RWPE2 (cell line): ENCODE results near the gene CNTNAP2.

ENCODE experiments used
- ATAC-seq: fragments of 200-7000 bp; cut with Tn5 transposase; 3 replicates; pipeline ENCODE4 v1.9.1; 2021; ENCODE audit warnings: low read depth
- DNase-seq: peaks from one replicate; pipeline ENCODE4 v3.0.0-alpha.2; 2020; ENCODE audit warnings: low spot score
- H3K27ac ChIP-seq: fragments of 450-650 bp; 2 replicates; pipeline ENCODE4 v1.5.1; 2017; ENCODE audit warnings: mild to moderate bottlenecking; ENCODE audit not compliant: poor library complexity, severe bottlenecking
- H3K27me3 ChIP-seq: fragments of 250-450 bp; sonication (Bioruptor Pico); 2 replicates; pipeline ENCODE4 v1.5.1; 2021; ENCODE audit warnings: mild to moderate bottlenecking, moderate library complexity; ENCODE audit not compliant: insufficient read depth, poor library complexity, severe bottlenecking
- H3K36me3 ChIP-seq: fragments of 250-450 bp; sonication (Bioruptor Pico); 2 replicates; pipeline ENCODE4 v1.5.1; 2020; ENCODE audit warnings: low read depth, mild to moderate bottlenecking, moderate library complexity
- H3K4me1 ChIP-seq: fragments of 250-450 bp; sonication (Bioruptor Pico); 2 replicates; pipeline ENCODE4 v1.5.1; 2021; ENCODE audit warnings: mild to moderate bottlenecking, moderate library complexity; ENCODE audit not compliant: insufficient read depth, poor library complexity, severe bottlenecking
- H3K4me3 ChIP-seq: fragments of 250-450 bp; sonication (Bioruptor Pico); 2 replicates; pipeline ENCODE4 v1.5.1; 2021; ENCODE audit warnings: mild to moderate bottlenecking, moderate library complexity; ENCODE audit not compliant: severe bottlenecking
- H3K9me3 ChIP-seq: fragments of 250-450 bp; sonication (Bioruptor Pico); 2 replicates; pipeline ENCODE4 v1.5.1; 2021; ENCODE audit warnings: mild to moderate bottlenecking, moderate library complexity; ENCODE audit not compliant: severe bottlenecking
- CTCF ChIP-seq: fragments of 450-650 bp; IDR thresholded peaks from one replicate; pipeline ENCODE4 v1.5.1; 2017; ENCODE audit warnings: mild to moderate bottlenecking, moderate library complexity; ENCODE audit not compliant: poor library complexity, severe bottlenecking

The CNTNAP2 gene

GRCh38 chr7:147805996-147806576 is 1689.5 kb downstream of the CNTNAP2 start:
- ATAC-seq: no peak
- H3K27ac ChIP-seq: no peak overlapping the region
- H3K36me3 ChIP-seq: no peaks in the 10 kb centered on the region
- peaks cover 2% of the 10 kb centered on the region for H3K9me3 ChIP-seq
- TF ChIP-seq CTCF: no peak
- DNase-seq: no peak
- H3K27me3 ChIP-seq: no peaks in the 10 kb centered on the region
- H3K4me1 ChIP-seq: no peaks in the 10 kb centered on the region
- H3K4me3 ChIP-seq: no peak overlapping the region

DNA sequence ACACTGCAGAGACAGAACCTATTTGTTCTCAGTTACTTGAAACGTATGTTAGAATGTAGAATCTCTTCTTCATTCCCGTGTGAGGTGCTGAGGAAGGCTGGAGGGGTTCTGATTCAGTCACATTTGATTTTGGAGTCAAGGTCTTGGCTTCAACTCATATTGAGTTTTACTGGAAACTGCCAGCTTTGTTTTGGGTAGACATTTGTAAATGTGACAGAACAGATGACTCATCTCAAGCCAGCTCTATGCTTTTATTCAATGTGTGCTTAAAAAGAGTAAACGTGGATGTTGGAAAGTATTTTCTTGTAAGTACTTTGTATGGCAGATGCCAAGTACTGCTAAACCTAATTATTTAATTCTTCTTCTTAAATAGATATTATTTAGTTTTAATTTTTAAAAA is 1693.2 kb downstream of the CNTNAP2 start:
- H3K4me3 ChIP-seq: no peak overlapping the region
- no peaks in the 10 kb centered on the region for H3K4me1 ChIP-seq
- no peaks in the 10 kb centered on the region for H3K36me3 ChIP-seq
- ATAC-seq (no peak), DNase-seq (no peak)
- peaks cover 2% of the 10 kb centered on the region for H3K9me3 ChIP-seq
- no peak overlapping the region for H3K27ac ChIP-seq
- H3K27me3 ChIP-seq: no peaks in the 10 kb centered on the region
- TF ChIP-seq CTCF: no peak

DNA sequence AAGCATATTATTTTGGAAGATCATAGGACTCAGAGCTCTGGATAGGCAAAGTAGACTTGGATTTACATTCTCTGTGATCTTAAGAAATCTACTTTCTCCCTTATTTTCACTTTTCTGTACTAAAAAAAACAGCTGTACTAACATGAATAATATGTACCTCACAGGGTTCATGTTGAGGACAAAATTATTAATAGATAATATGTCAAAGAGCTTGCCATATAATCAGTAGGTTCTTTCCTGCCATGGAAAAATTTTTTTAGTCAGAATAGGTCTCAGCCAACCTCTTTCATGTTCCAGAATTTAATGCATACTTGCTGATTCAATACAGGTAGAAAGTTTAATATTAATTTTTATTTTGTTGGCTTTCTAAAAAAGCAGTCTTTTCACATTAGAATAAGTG is 1693.7 kb downstream of the CNTNAP2 start:
- H3K4me3 ChIP-seq: no peak overlapping the region
- no peak for ATAC-seq
- no peak overlapping the region for H3K27ac ChIP-seq
- H3K4me1 ChIP-seq: no peaks in the 10 kb centered on the region
- H3K9me3 ChIP-seq: peaks cover 2% of the 10 kb centered on the region
- no peak for DNase-seq
- H3K27me3 ChIP-seq: no peaks in the 10 kb centered on the region
- H3K36me3 ChIP-seq: no peaks in the 10 kb centered on the region
- no peak for TF ChIP-seq CTCF

DNA sequence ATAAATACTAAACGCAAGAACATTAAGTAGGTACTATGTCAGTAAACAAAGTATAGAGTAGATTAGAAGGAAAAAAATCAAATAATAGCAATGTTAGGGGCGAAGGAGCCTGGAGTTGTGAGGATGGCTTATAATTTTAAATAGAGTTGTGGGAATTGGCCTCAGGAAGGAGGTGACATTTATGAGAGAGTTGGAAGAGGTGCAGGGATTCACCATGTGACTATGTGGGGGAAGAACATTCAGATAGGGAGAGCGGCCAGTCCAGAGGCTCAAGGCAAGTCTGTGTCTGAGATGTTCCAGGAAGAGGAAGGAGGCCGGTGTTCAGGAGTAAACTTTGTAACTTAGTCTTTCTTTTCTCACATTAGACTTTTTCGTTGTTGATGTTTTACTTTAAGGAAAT is 1695.3 kb downstream of the CNTNAP2 start:
- Histone ChIP-seq H3K9me3 (no peaks in the 10 kb centered on the region), H3K4me3 (no peak overlapping the region), H3K27me3 (no peaks in the 10 kb centered on the region), H3K4me1 (no peaks in the 10 kb centered on the region), H3K36me3 (no peaks in the 10 kb centered on the region), H3K27ac (no peak overlapping the region)
- no peak for DNase-seq
- no peak for TF ChIP-seq CTCF
- ATAC-seq: no peak

DNA sequence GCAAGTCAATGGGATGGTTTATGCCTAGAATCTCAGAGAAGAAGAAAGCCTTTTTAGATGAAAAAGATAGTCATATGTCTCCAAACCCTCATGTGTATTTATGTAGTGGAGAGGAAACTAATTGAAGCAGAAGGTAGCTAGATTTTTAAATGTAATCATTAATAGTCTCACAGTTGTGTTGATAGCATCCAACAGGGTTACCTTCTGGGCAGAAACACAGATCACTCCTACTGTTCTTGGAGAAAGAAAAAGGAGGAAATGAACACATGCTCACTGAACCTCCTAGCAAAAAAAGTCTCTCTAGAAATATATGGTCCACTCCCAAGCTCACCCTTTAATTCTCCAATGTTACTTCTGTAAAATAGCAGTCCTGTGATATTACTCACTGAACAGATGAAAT is 1696.7 kb downstream of the CNTNAP2 start:
- no peak for TF ChIP-seq CTCF
- no peaks in the 10 kb centered on the region for H3K27me3 ChIP-seq

More for the DNA sequence above, 1696.7 kb downstream of the CNTNAP2 start:
- Histone ChIP-seq H3K4me1 (no peaks in the 10 kb centered on the region), H3K9me3 (no peaks in the 10 kb centered on the region), H3K36me3 (no peaks in the 10 kb centered on the region), H3K27ac (no peak overlapping the region), H3K4me3 (no peak overlapping the region)
- ATAC-seq (no peak), DNase-seq (no peak)
